Breast epithelium (tissue), 3 donors: Measurements from ENCODE around the gene ADGRG3.

Experiments
- POLR2A ChIP-seq: fragments of 450-650 bp; IDR thresholded peaks from one replicate; pipeline ENCODE4 v1.6.1; 2016; ENCODE audit warnings: antibody characterized with exemption, mild to moderate bottlenecking, moderate library complexity
- TF ChIP-seq, protein P1 (sequence below), 3 donors: fragments of 450-650 bp; IDR thresholded peaks; one replicate each; pipeline ENCODE4 v1.5.1; 2016 to 2017; ENCODE audit warnings: antibody characterized with exemption in 3 of 3, mild to moderate bottlenecking in 3 of 3, moderate library complexity in 3 of 3

DNA sequence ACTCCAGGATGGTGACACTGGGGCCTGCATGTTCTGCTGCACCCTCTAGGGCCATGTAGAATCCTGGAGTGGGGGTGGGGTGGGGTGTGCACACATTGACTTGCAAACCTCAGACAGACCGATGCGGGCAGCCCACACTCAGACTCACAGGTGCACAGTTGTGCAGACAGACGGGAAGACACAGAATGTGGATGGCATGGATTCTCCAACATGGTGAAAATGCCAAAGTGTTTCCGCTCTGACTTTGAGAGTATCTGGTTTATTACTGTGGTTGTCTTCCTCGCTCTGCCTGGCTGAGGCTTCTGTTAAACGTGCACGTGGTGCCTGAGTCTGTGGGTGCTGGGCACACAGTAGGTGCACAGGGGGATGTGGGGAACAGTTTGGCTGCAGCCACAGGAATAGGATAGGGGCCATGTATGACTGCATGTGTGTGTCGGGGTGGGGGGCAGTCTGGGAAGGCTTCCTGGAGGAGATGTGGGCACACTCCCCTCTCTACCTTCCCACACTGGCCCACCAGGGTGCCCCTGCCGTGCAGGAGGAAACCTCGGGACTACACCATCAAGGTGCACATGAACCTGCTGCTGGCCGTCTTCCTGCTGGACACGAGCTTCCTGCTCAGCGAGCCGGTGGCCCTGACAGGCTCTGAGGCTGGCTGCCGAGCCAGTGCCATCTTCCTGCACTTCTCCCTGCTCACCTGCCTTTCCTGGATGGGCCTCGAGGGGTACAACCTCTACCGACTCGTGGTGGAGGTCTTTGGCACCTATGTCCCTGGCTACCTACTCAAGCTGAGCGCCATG lies 9.0 kb upstream of the ADGRG3 start:
- TF ChIP-seq, protein P1, sequence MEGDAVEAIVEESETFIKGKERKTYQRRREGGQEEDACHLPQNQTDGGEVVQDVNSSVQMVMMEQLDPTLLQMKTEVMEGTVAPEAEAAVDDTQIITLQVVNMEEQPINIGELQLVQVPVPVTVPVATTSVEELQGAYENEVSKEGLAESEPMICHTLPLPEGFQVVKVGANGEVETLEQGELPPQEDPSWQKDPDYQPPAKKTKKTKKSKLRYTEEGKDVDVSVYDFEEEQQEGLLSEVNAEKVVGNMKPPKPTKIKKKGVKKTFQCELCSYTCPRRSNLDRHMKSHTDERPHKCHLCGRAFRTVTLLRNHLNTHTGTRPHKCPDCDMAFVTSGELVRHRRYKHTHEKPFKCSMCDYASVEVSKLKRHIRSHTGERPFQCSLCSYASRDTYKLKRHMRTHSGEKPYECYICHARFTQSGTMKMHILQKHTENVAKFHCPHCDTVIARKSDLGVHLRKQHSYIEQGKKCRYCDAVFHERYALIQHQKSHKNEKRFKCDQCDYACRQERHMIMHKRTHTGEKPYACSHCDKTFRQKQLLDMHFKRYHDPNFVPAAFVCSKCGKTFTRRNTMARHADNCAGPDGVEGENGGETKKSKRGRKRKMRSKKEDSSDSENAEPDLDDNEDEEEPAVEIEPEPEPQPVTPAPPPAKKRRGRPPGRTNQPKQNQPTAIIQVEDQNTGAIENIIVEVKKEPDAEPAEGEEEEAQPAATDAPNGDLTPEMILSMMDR (IDR thresholded peaks at IDR 0.05): no peak
- no peak for TF ChIP-seq POLR2A
